MM.1S (cell line): Measurements from ENCODE around the gene DCXR.

Source experiments
- EZH2 ChIP-seq: fragments of 300-600 bp; sonication (generic); optimal IDR thresholded peaks from 2 replicates; pipeline ENCODE3; 2017; ENCODE audit warnings: low read depth, mild to moderate bottlenecking, antibody characterized with exemption, low read length, mixed read lengths
- EZH2phosphoT487 ChIP-seq: fragments of 300-600 bp; sonication (generic); IDR thresholded peaks from 2 replicates; pipeline ENCODE4 v1.6.1; 2018; ENCODE audit warnings: antibody characterized with exemption, low read length
- TF ChIP-seq, protein P1 (sequence below): fragments of 300-600 bp; sonication (generic); IDR thresholded peaks from 2 replicates; pipeline ENCODE4 v1.5.1; 2016; ENCODE audit warnings: antibody characterized with exemption, low read length, mixed read lengths

DNA sequence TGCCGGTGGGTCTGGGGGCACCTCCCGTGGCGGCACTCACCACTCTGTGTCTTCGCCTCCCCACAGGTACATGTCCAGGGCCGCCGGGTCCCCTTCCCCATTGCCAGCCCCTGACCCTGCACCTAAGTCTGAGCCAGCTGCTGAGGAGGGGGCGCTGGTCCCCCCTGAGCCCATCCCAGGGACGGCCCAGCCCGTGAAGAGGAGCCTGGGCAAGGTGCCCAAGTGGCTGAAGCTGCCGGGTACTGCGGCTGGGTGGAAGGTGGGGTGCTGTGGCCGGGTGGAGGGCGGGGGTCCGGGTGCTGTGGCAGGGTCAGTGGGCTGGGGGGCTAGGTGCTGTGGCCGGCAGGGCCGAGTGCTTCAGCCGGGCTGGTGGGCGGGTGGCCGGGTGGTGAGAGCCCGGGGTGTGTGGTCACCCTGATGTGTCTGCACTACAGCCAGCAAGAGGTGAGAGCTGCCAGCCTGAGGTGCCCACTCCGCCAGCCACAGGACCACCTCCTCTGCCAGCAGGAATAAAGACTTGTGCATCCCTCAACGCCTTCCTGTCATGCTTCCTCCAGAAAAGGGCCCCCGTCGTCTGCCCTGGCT lies 20.5 kb downstream of the DCXR start:
- TF ChIP-seq, protein P1, sequence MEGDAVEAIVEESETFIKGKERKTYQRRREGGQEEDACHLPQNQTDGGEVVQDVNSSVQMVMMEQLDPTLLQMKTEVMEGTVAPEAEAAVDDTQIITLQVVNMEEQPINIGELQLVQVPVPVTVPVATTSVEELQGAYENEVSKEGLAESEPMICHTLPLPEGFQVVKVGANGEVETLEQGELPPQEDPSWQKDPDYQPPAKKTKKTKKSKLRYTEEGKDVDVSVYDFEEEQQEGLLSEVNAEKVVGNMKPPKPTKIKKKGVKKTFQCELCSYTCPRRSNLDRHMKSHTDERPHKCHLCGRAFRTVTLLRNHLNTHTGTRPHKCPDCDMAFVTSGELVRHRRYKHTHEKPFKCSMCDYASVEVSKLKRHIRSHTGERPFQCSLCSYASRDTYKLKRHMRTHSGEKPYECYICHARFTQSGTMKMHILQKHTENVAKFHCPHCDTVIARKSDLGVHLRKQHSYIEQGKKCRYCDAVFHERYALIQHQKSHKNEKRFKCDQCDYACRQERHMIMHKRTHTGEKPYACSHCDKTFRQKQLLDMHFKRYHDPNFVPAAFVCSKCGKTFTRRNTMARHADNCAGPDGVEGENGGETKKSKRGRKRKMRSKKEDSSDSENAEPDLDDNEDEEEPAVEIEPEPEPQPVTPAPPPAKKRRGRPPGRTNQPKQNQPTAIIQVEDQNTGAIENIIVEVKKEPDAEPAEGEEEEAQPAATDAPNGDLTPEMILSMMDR, result no peak
- TF ChIP-seq EZH2 (no peak), EZH2phosphoT487 (no peak)
